ENCODE data around the gene ADPRHL1. TPM values are rescaled to one million over a fixed set of nuclear protein-coding genes. Genes with fewer than 3 reads are reported as not detected.
"Not testable (repeated sequence)": the region's sequence is repeated elsewhere in the genome, so short reads cannot be mapped to it uniquely, and the experiment has no call there.

ADPRHL1 gene
- total RNA-seq, 1 donor from 2014 or later = 484 TPM

DNA sequence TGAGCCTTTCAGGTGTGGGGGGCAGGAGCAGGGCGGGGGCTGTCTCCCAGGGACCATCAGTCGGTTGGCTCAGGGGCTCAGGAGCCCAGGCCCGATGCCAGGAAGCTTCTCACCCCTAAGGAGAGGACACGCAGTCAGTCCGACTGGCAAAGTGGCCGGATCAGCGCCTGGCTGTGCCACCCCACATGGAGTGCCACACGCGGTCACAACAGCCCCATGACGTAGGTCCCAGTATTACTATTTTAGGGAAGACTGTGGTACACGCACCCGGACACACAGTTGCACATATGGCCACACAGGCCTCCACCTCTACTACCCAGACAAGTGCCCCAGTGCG is 60.1 kb downstream of the ADPRHL1 start:
- no peak for DNase-seq
- peaks cover 23% of the 10 kb centered on the region for H3K4me1 ChIP-seq
- H3K4me3 ChIP-seq = peak overlapping the region; percentile 89
- H3K27ac ChIP-seq (replicated peaks) = peak overlapping the region; percentile 84
- H3K9me3 ChIP-seq (replicated peaks) = peaks cover 7% of the 10 kb centered on the region
- H3K36me3 ChIP-seq = no peaks in the 10 kb centered on the region
- no peaks in the 10 kb centered on the region for H3K27me3 ChIP-seq (ENCODE audit: low read depth)
- TF ChIP-seq, protein P1, sequence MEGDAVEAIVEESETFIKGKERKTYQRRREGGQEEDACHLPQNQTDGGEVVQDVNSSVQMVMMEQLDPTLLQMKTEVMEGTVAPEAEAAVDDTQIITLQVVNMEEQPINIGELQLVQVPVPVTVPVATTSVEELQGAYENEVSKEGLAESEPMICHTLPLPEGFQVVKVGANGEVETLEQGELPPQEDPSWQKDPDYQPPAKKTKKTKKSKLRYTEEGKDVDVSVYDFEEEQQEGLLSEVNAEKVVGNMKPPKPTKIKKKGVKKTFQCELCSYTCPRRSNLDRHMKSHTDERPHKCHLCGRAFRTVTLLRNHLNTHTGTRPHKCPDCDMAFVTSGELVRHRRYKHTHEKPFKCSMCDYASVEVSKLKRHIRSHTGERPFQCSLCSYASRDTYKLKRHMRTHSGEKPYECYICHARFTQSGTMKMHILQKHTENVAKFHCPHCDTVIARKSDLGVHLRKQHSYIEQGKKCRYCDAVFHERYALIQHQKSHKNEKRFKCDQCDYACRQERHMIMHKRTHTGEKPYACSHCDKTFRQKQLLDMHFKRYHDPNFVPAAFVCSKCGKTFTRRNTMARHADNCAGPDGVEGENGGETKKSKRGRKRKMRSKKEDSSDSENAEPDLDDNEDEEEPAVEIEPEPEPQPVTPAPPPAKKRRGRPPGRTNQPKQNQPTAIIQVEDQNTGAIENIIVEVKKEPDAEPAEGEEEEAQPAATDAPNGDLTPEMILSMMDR (IDR thresholded peaks at IDR 0.05; ENCODE audit: borderline replicate concordance) = no peak
- intact Hi-C loops (cut with micrococcal nuclease) = no loop called here

DNA sequence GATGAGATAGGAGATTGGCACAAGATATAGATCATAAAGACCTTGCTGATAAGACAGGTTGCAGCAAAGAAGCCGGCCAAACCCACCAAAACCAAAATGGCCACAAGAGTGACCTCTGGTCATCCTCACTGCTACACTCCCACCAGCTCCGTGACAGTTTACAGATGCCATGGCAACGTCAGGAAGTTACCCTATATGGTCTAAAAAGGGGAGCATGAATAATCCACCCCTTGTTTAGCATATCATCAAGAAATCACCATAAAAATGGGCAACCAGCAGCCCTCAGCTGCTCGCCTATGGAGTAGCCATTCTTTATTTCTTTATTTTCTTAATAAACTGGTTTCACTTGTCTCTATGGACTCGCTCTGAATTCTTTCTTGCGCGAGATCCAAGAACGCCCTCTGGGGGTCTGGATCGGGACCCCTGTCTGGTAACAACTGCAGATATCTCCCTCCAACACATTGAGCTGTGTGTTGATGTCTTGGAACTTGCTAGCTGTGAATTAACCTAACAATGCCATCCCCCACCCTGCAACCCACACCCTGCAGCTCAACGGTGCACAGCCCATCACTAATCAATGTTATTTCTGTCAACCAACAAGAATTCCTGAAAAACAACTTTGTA is 62.3 kb downstream of the ADPRHL1 start:
- no peaks in the 10 kb centered on the region for H3K27me3 ChIP-seq (ENCODE audit: low read depth)
- TF ChIP-seq, protein P1 (IDR thresholded peaks at IDR 0.05; ENCODE audit: borderline replicate concordance) = no peak
- H3K4me3 ChIP-seq = no peak overlapping the region
- peaks cover 16% of the 10 kb centered on the region for H3K4me1 ChIP-seq
- peaks cover 7% of the 10 kb centered on the region for H3K9me3 ChIP-seq (replicated peaks)
- no peaks in the 10 kb centered on the region for H3K36me3 ChIP-seq
- no peak overlapping the region for H3K27ac ChIP-seq (replicated peaks)
- no peak for DNase-seq
- intact Hi-C loops (cut with micrococcal nuclease) = no loop called here

GRCh38 chr13:113389586-113389985 is 63.7 kb downstream of the ADPRHL1 start:
- H3K4me1 ChIP-seq = peaks cover 16% of the 10 kb centered on the region
- H3K27me3 ChIP-seq (ENCODE audit: low read depth); intact Hi-C loops (cut with micrococcal nuclease); H3K27ac ChIP-seq (replicated peaks); H3K9me3 ChIP-seq (replicated peaks); H3K36me3 ChIP-seq; DNase-seq; H3K4me3 ChIP-seq: not testable (repeated sequence)

- TF ChIP-seq, protein P1 (IDR thresholded peaks at IDR 0.05; ENCODE audit: borderline replicate concordance) = no peak
- DNase-seq = no peak
- Histone ChIP-seq H3K27me3 (ENCODE audit: low read depth) (no peaks in the 10 kb centered on the region), H3K9me3 (replicated peaks) (peaks cover 27% of the 10 kb centered on the region), H3K4me1 (no peaks in the 10 kb centered on the region), H3K27ac (replicated peaks) (no peak overlapping the region), H3K4me3 (no peak overlapping the region), H3K36me3 (no peaks in the 10 kb centered on the region)
- intact Hi-C loops (cut with micrococcal nuclease) = no loop called here
These were observed 65.9 kb downstream of the ADPRHL1 start for GRCh38 chr13:113387396-113387795.

- DNase-seq = no peak
- Histone ChIP-seq H3K9me3 (replicated peaks) (peaks cover 30% of the 10 kb centered on the region), H3K27me3 (ENCODE audit: low read depth) (no peaks in the 10 kb centered on the region), H3K4me1 (peaks cover 9% of the 10 kb centered on the region), H3K4me3 (no peak overlapping the region), H3K27ac (replicated peaks) (no peak overlapping the region), H3K36me3 (no peaks in the 10 kb centered on the region)
- TF ChIP-seq, protein P1 (IDR thresholded peaks at IDR 0.05; ENCODE audit: borderline replicate concordance) = no peak
- intact Hi-C loops (cut with micrococcal nuclease) = no loop called here
These were observed 70.2 kb downstream of the ADPRHL1 start for GRCh38 chr13:113383089-113383488.

GRCh38 chr13:113382542-113382941 is 70.7 kb downstream of the ADPRHL1 start:
- H3K9me3 ChIP-seq (replicated peaks) = peaks cover 30% of the 10 kb centered on the region
- H3K36me3 ChIP-seq; DNase-seq; H3K27ac ChIP-seq (replicated peaks); H3K4me3 ChIP-seq; H3K27me3 ChIP-seq (ENCODE audit: low read depth); intact Hi-C loops (cut with micrococcal nuclease); H3K4me1 ChIP-seq: not testable (repeated sequence)
